K562 (cell line): Measurements from ENCODE around the gene PTPRG. TPM values are rescaled to one million over a fixed set of nuclear protein-coding genes. Genes with fewer than 3 reads are reported as not detected.

Experiments
- ATAC-seq: fragments of 200-7000 bp; cut with Tn5 transposase; 3 replicates; pipeline ENCODE4 v1.9.1; 2020; ENCODE audit warnings: moderate library complexity
- BruUV-seq: library from RNA; stranded (reverse); fragments of 400-500 nt; replicated peaks from 2 replicates; lab custom pipeline; 2021; lab: Mats Ljungman, UMichigan
- CTCF ChIA-PET: fragments of 300-600 bp; formaldehyde crosslinking; extraction: SDS; loops from one replicate; lab custom pipeline; 2021; ENCODE audit warnings: low intra/inter-chr PET ratio; lab: Yijun Ruan, JAX
- POLR2A ChIA-PET: fragments of 300-600, 350-650 bp; sonication (Branson Sonifier 250); formaldehyde crosslinking; extraction: SDS; loops from one replicate; lab custom pipeline; 2021; ENCODE audit warnings: antibody characterized with exemption, inconsistent platforms; lab: Yijun Ruan, JAX
- DNase-seq, 4 experiments: peaks; one replicate each; pipeline versions ENCODE4 v3.0.0 to v3.0.0-alpha.2; 2011 to 2018; ENCODE audit warnings: low spot score in 3 of 4, mixed read lengths in 3 of 4; ENCODE audit errors: extremely low read depth in 1 of 4
- FAIRE-seq: peaks from 2 replicates; lab custom pipeline; 2011; peaks lifted over from hg19 to GRCh38; lab: Jason Lieb, UNC
- H2AFZ ChIP-seq: 2 replicates; pipeline ENCODE4 v1.6.0; 2011; ENCODE audit warnings: low read depth, low read length, control low read depth, inconsistent platforms
- H3K27ac ChIP-seq: fragments of 200-600 bp; 3 replicates; pipeline ENCODE4 v1.8.0; 2011; ENCODE audit warnings: low read depth, mild to moderate bottlenecking, control low read depth, inconsistent platforms, low read length, moderate library complexity, mixed read lengths; ENCODE audit errors: extremely low read depth
- H3K27me3 ChIP-seq, 2 experiments: fragments of 300-600 bp in 1 of 2; 2 replicates in 1 of 2; 3 replicates in 1 of 2; pipeline versions ENCODE4 v1.6.0 to v1.8.0; 2011; ENCODE audit warnings: inconsistent platforms in 2 of 2, low read length in 2 of 2, mild to moderate bottlenecking in 1 of 2, mixed read lengths in 1 of 2, moderate library complexity in 1 of 2; ENCODE audit not compliant: control insufficient read depth in 2 of 2, insufficient read depth in 2 of 2
- H3K36me3 ChIP-seq: fragments of 300-600 bp; 3 replicates; pipeline ENCODE4 v1.8.0; 2011; ENCODE audit warnings: mild to moderate bottlenecking, low read length, inconsistent platforms; ENCODE audit not compliant: control insufficient read depth, insufficient read depth
- H3K4me1 ChIP-seq, 2 experiments: fragments of 200-600 bp in 1 of 2; replicated peaks in 1 of 2; 2 replicates in 1 of 2; 3 replicates in 1 of 2; pipeline versions ENCODE4 v1.5.1 to v1.8.0; 2011; ENCODE audit warnings: inconsistent platforms in 2 of 2, low read length in 2 of 2, mild to moderate bottlenecking in 1 of 2, mixed read lengths in 1 of 2, moderate library complexity in 1 of 2; ENCODE audit not compliant: control insufficient read depth in 2 of 2, insufficient read depth in 2 of 2
- H3K4me2 ChIP-seq: 2 replicates; pipeline ENCODE4 v1.6.1; 2011; ENCODE audit warnings: low read length, control low read depth, inconsistent platforms, mixed read lengths; ENCODE audit not compliant: insufficient read depth
- H3K4me3 ChIP-seq: fragments of 200-600 bp; sonication (generic), shearing (Covaris generic); 2 replicates; pipeline ENCODE4 v1.5.1; 2016; ENCODE audit warnings: control low read depth, inconsistent platforms
- H3K79me2 ChIP-seq: fragments of 200-600 bp; 3 replicates; pipeline ENCODE4 v1.8.0; 2011; ENCODE audit warnings: low read length, inconsistent platforms; ENCODE audit not compliant: control insufficient read depth, insufficient read depth
- H3K9ac ChIP-seq, 2 experiments: 2 replicates each; pipeline versions ENCODE4 v1.6.0 to v1.6.1; 2011; ENCODE audit warnings: low read depth in 2 of 2, low read length in 2 of 2, control low read depth in 1 of 2, inconsistent platforms in 1 of 2, mild to moderate bottlenecking in 1 of 2, mixed read lengths in 1 of 2; ENCODE audit not compliant: insufficient read depth in 1 of 2
- H3K9me1 ChIP-seq: one replicate; pipeline ENCODE4 v1.6.0; 2011; ENCODE audit warnings: inconsistent platforms, mild to moderate bottlenecking, low read length, moderate library complexity; ENCODE audit not compliant: control insufficient read depth, insufficient read depth
- H3K9me3 ChIP-seq: replicated peaks from 2 replicates; pipeline ENCODE4 v1.5.1; 2011; ENCODE audit warnings: low read depth, low read length, inconsistent platforms; ENCODE audit not compliant: control insufficient read depth, insufficient read depth
- H4K20me1 ChIP-seq: replicated peaks from 2 replicates; pipeline ENCODE4 v1.6.1; 2011; ENCODE audit warnings: low read length, inconsistent platforms, mixed read lengths; ENCODE audit not compliant: control insufficient read depth, insufficient read depth
- ARNT ChIP-seq, 2 experiments: fragments of 450-650 bp; IDR thresholded peaks; 2 replicates each; pipeline ENCODE4 v1.6.1; 2016; ENCODE audit warnings: mild to moderate bottlenecking in 1 of 2
- BRCA1 ChIP-seq, 2 experiments: fragments of 450-650 bp in 1 of 2; sonication (generic) in 1 of 2; formaldehyde crosslinking in 1 of 2; IDR thresholded peaks; 2 replicates each; pipeline versions ENCODE4 v1.5.0 to v1.6.1; 2017 to 2020; ENCODE audit warnings: mild to moderate bottlenecking in 1 of 2, missing genetic modification reagents in 1 of 2
- EGR1 ChIP-seq: fragments of 450-650 bp; conservative IDR thresholded peaks from 2 replicates; pipeline ENCODE4 v1.6.1; 2017; ENCODE audit warnings: mild to moderate bottlenecking
- GABPB2 ChIP-seq: fragments of 250-450 bp; sonication (Bioruptor Pico); conservative IDR thresholded peaks from 2 replicates; pipeline ENCODE4 v1.5.1; 2021; ENCODE audit warnings: mild to moderate bottlenecking
- GTF2A2 ChIP-seq: IDR thresholded peaks from 2 replicates; pipeline ENCODE4 v1.6.1; 2016; ENCODE audit warnings: mild to moderate bottlenecking, missing genetic modification characterization, missing compliant biosample characterization
- HDAC8 ChIP-seq: fragments of 450-650 bp; IDR thresholded peaks from 2 replicates; pipeline ENCODE4 v1.6.1; 2016; ENCODE audit warnings: mild to moderate bottlenecking, missing genetic modification characterization, moderate library complexity, missing compliant biosample characterization
- MCM7 ChIP-seq, 2 experiments: fragments of 450-650 bp; IDR thresholded peaks; 2 replicates each; pipeline ENCODE4 v1.6.1; 2016 to 2018
- MECOM ChIP-seq: fragments of 250-450 bp; sonication (Bioruptor Pico); IDR thresholded peaks from 2 replicates; pipeline ENCODE4 v1.8.0; 2022; ENCODE audit warnings: inconsistent platforms
- NCOA2 ChIP-seq, 2 experiments: fragments of 450-650 bp; IDR thresholded peaks; 2 replicates each; pipeline ENCODE4 v1.6.1; 2018; ENCODE audit warnings: mild to moderate bottlenecking in 2 of 2, moderate library complexity in 1 of 2; ENCODE audit not compliant: partially characterized antibody in 2 of 2
- SIX5 ChIP-seq, 2 experiments: IDR thresholded peaks; 2 replicates each; pipeline ENCODE4 v1.6.1; 2011; ENCODE audit warnings: low read length in 2 of 2, borderline replicate concordance in 1 of 2, low read depth in 1 of 2, mild to moderate bottlenecking in 1 of 2, moderate library complexity in 1 of 2; ENCODE audit not compliant: insufficient read depth in 1 of 2
- TAF1 ChIP-seq: IDR thresholded peaks from 2 replicates; pipeline ENCODE4 v1.6.1; 2011; ENCODE audit warnings: mild to moderate bottlenecking, low read length, moderate library complexity; ENCODE audit not compliant: insufficient read depth, control insufficient read depth, severe bottlenecking; ENCODE audit errors: extremely low read depth
- TSHZ1 ChIP-seq: fragments of 250-450 bp; sonication (Bioruptor Pico); IDR thresholded peaks from 2 replicates; pipeline ENCODE4 v1.4.0; 2020; ENCODE audit warnings: mild to moderate bottlenecking, moderate library complexity
- ZFP1 ChIP-seq: fragments of 450-650 bp; formaldehyde crosslinking; IDR thresholded peaks from 2 replicates; pipeline ENCODE4 v1.4.0; 2020; ENCODE audit warnings: mild to moderate bottlenecking, mixed read lengths
- ZNF232 ChIP-seq: sonication (generic); formaldehyde crosslinking; IDR thresholded peaks from 2 replicates; pipeline ENCODE4 v1.8.0; 2022; ENCODE audit warnings: mild to moderate bottlenecking, missing genetic modification reagents
- ZNF282 ChIP-seq: sonication (generic); formaldehyde crosslinking; IDR thresholded peaks from 2 replicates; pipeline ENCODE4 v1.8.1; 2023; ENCODE audit warnings: missing genetic modification reagents
- ZNF512 ChIP-seq: IDR thresholded peaks from 2 replicates; pipeline ENCODE4 v1.6.1; 2016; ENCODE audit warnings: missing genetic modification characterization, missing compliant biosample characterization
- ZNF707 ChIP-seq: fragments of 250-450 bp; sonication (Bioruptor Pico); conservative IDR thresholded peaks from 2 replicates; pipeline ENCODE4 v1.8.0; 2022; ENCODE audit warnings: inconsistent platforms, mild to moderate bottlenecking, moderate library complexity
- ZNF77 ChIP-seq: fragments of 250-450 bp; sonication (Bioruptor Pico); IDR thresholded peaks from 2 replicates; pipeline ENCODE4 v1.5.0; 2020
- WGBS: fragments of 100-300 bp; shearing (Covaris generic); methylation state at CpG from one replicate; pipeline ENCODE4 v1.1.6; 2016; ENCODE audit warnings: low coverage, mixed read lengths; ENCODE audit not compliant: insufficient coverage; ENCODE audit errors: missing lambda C conversion rate; 5-methylcytosine and 5-hydroxymethylcytosine counted together
- in situ Hi-C: fragments of 300-500 bp; cut with MboI; formaldehyde crosslinking; loops from 4 replicates; pipeline ENCODE4 v1.15.0; 2018; ENCODE audit warnings: inconsistent platforms, mixed read lengths
- intact Hi-C: fragments of 100-400 bp; cut with micrococcal nuclease; formaldehyde crosslinking; loops from 2 replicates; pipeline ENCODE4 v1.14.2; 2022
- polyA plus RNA-seq, 8 experiments: library from polyadenylated mRNA; depleted of rRNA in 4 of 8; stranded (reverse) in 5 of 8; unstranded in 3 of 8; fragments of >200 nt; fragmentation: Nextera tagmentation in 2 of 8; fragmentation: Illumina TruSeq in 1 of 8; extraction: Ambion mirVana in 2 of 8; extraction: Trizol in 1 of 8; gene quantifications; 2 replicates each; pipeline versions ENCODE4 v1.2.1 to v1.2.3, GENCODE V29; 2011 to 2014; ENCODE audit warnings: inconsistent platforms in 1 of 8, missing spikeins in 1 of 8
- total RNA-seq, 7 experiments: library from RNA; depleted of rRNA in 6 of 7; stranded (reverse); fragments of >200 nt in 6 of 7; fragmentation: Illumina TruSeq in 2 of 7; extraction: Trizol in 2 of 7; gene quantifications; 2 replicates each; pipeline versions ENCODE4 v1.2.1 to v1.2.3, GENCODE V29; 2011 to 2021; ENCODE audit warnings: low replicate concordance in 1 of 7

Gene PTPRG
- total and polyA plus RNA-seq, 9 of the 15 experiments (the other 6 are each of a cell fraction or from before 2014, with no cell fraction given), result 0.16 TPM; not detected in 8

- H3K9ac ChIP-seq, result no peak overlapping the region
- ATAC-seq (no peak), DNase-seq (no peak), FAIRE-seq (no peak)
- H3K4me3 ChIP-seq, result no peak overlapping the region
- H3K4me2 ChIP-seq, result no peak overlapping the region
- no peak overlapping the region for H2AFZ ChIP-seq
- no peaks in the 10 kb centered on the region for H3K36me3 ChIP-seq
- no peaks in the 10 kb centered on the region for H3K4me1 ChIP-seq
- 0% methylated on average over 2 of the region's 2 CpGs for WGBS
- in situ Hi-C loops, result no loop called here
- TF ChIP-seq SIX5 (IDR thresholded peaks at IDR 0.05; ENCODE audit: borderline replicate concordance in 1 of 2, insufficient read depth in 1 of 2, low read depth in 1 of 2, low read length in 2 of 2), result no peak
- no peak for TF ChIP-seq ZNF512 (tag)
- no peak for TF ChIP-seq ZNF232
- no peak for TF ChIP-seq MECOM (CRISPR knock-in tag)
- TF ChIP-seq BRCA1 (IDR thresholded peaks at IDR 0.05), result no peak
- TF ChIP-seq BRCA1 (CRISPR knock-in tag; IDR thresholded peaks at IDR 0.05), result no peak
- no peak for TF ChIP-seq MCM7 (IDR thresholded peaks at IDR 0.05)
- no peak for TF ChIP-seq NCOA2 (IDR thresholded peaks at IDR 0.05; ENCODE audit: partially characterized antibody in 2 of 2)
- no peak for TF ChIP-seq ARNT (IDR thresholded peaks at IDR 0.05)
- no peak for TF ChIP-seq TAF1
- TF ChIP-seq EGR1, result no peak
- TF ChIP-seq GABPB2, result no peak
- no peak for TF ChIP-seq ZNF282 (CRISPR knock-in tag)
- no peak for TF ChIP-seq ZNF77 (CRISPR knock-in tag)
- no peak for TF ChIP-seq ZFP1 (CRISPR knock-in tag)
- TF ChIP-seq HDAC8 (tag), result no peak
- TF ChIP-seq ZNF707 (CRISPR knock-in tag), result no peak
- no peak for TF ChIP-seq TSHZ1 (CRISPR knock-in tag)
- TF ChIP-seq GTF2A2, result no peak
- no peaks in the 10 kb centered on the region for H3K9me1 ChIP-seq
- POLR2A ChIA-PET, result interaction anchor here (1.1 to 1.5 kb wide), 2 partner anchors 13 to 59 kb away, joined by 4 read pairs; no protein-coding TSS in a partner anchor
- no peak overlapping the region for H3K27ac ChIP-seq
- intact Hi-C loops, result no loop called here
- no peaks in the 10 kb centered on the region for H4K20me1 ChIP-seq
- BruUV-seq, result no TSS peak
- H3K79me2 ChIP-seq, result no peaks in the 10 kb centered on the region
- no peaks in the 10 kb centered on the region for H3K9me3 ChIP-seq
- CTCF ChIA-PET, result no interaction called here
- H3K27me3 ChIP-seq, result no peaks in the 10 kb centered on the region
Observed at GRCh38 chr3:61780016-61780415, 218.6 kb downstream of the PTPRG start.
